Neural cell (in vitro differentiated cells): Measurements from ENCODE around the gene NCAM1. TPM values are rescaled to one million over a fixed set of nuclear protein-coding genes. Genes with fewer than 3 reads are reported as not detected.

Experiments used
- H2AFZ ChIP-seq: fragments of 200-600, 300-800 bp; sonication (generic), shearing (Covaris generic); 2 replicates; pipeline ENCODE4 v1.6.0; 2014; ENCODE audit warnings: low read depth, mild to moderate bottlenecking, antibody characterized with exemption, low read length, moderate library complexity
- H3F3A ChIP-seq: fragments of 200-600 bp; shearing (Covaris generic); 2 replicates; pipeline ENCODE4 v1.6.1; 2016; ENCODE audit warnings: mild to moderate bottlenecking, moderate library complexity, mixed read lengths, antibody characterized with exemption, low read length; ENCODE audit not compliant: insufficient read depth, poor library complexity, severe bottlenecking
- H3K27ac ChIP-seq: fragments of 200-600, 300-800 bp; sonication (generic), shearing (Covaris generic); 2 replicates; pipeline ENCODE4 v1.5.1; 2014; ENCODE audit warnings: mild to moderate bottlenecking, low read length, moderate library complexity
- H3K27me3 ChIP-seq: fragments of 300-800, 200-600 bp; sonication (generic), shearing (Covaris generic); 2 replicates; pipeline ENCODE4 v1.6.0; 2014; ENCODE audit warnings: mild to moderate bottlenecking, low read depth, low read length, moderate library complexity; ENCODE audit not compliant: insufficient read depth
- H3K36me3 ChIP-seq: fragments of 300-800, 200-600 bp; sonication (generic), shearing (Covaris generic); 2 replicates; pipeline ENCODE4 v1.5.1; 2014; ENCODE audit warnings: mild to moderate bottlenecking, antibody characterized with exemption, low read length, moderate library complexity; ENCODE audit not compliant: insufficient read depth
- H3K4me2 ChIP-seq: fragments of 300-800, 200-600 bp; sonication (generic), shearing (Covaris generic); 2 replicates; pipeline ENCODE4 v1.6.0; 2014; ENCODE audit warnings: mild to moderate bottlenecking, low read length
- H3K4me3 ChIP-seq: fragments of 300-800, 200-600 bp; sonication (generic), shearing (Covaris generic); 2 replicates; pipeline ENCODE4 v1.5.1; 2014; ENCODE audit warnings: mild to moderate bottlenecking, low read length, moderate library complexity
- H3K79me2 ChIP-seq: fragments of 200-600 bp; shearing (Covaris generic); replicated peaks from 2 replicates; pipeline ENCODE4 v1.6.0; 2014; ENCODE audit warnings: mild to moderate bottlenecking, low read length, moderate library complexity; ENCODE audit not compliant: insufficient read depth
- H3K9ac ChIP-seq: fragments of 300-800, 200-600 bp; sonication (generic), shearing (Covaris generic); 2 replicates; pipeline ENCODE4 v1.6.1; 2016; ENCODE audit warnings: mild to moderate bottlenecking, low read length, mixed read lengths
- H3K9me2 ChIP-seq: fragments of 200-600 bp; shearing (Covaris generic); 2 replicates; pipeline ENCODE4 v1.6.1; 2016; ENCODE audit warnings: mild to moderate bottlenecking, low read length, mixed read lengths; ENCODE audit not compliant: insufficient read depth
- H3K9me3 ChIP-seq: fragments of 200-600, 300-800 bp; sonication (generic), shearing (Covaris generic); 2 replicates; pipeline ENCODE4 v1.6.1; 2016; ENCODE audit warnings: mild to moderate bottlenecking, mixed run types, low read length, moderate library complexity, mixed read lengths
- H4K20me1 ChIP-seq: fragments of 200-600 bp; shearing (Covaris generic); 2 replicates; pipeline ENCODE4 v1.6.1; 2016; ENCODE audit warnings: mild to moderate bottlenecking, mixed run types; ENCODE audit not compliant: insufficient read depth
- CTCF ChIP-seq: fragments of 450-650 bp; IDR thresholded peaks from 2 replicates; pipeline ENCODE4 v1.5.1; 2014; ENCODE audit warnings: antibody characterized with exemption, mild to moderate bottlenecking, moderate library complexity; ENCODE audit not compliant: poor library complexity, severe bottlenecking
- EP300 ChIP-seq: fragments of 450-650 bp; conservative IDR thresholded peaks from 2 replicates; pipeline ENCODE4 v1.6.1; 2014; ENCODE audit warnings: antibody characterized with exemption, mild to moderate bottlenecking, moderate library complexity; ENCODE audit not compliant: poor library complexity, severe bottlenecking
- EZH2 ChIP-seq: fragments of 200-600, 300-800 bp; shearing (Covaris generic), sonication (generic); IDR thresholded peaks from 2 replicates; pipeline ENCODE4 v1.6.1; 2014; ENCODE audit warnings: antibody characterized with exemption, low read length, borderline replicate concordance, mild to moderate bottlenecking; ENCODE audit not compliant: insufficient read depth, poor library complexity, severe bottlenecking
- MXI1 ChIP-seq: fragments of 450-650 bp; conservative IDR thresholded peaks from 2 replicates; pipeline ENCODE4 v1.6.1; 2014; ENCODE audit warnings: antibody characterized with exemption, mild to moderate bottlenecking; ENCODE audit not compliant: poor library complexity, severe bottlenecking
- POLR2AphosphoS5 ChIP-seq: IDR thresholded peaks from 2 replicates; pipeline ENCODE4 v1.6.1; 2012
- RAD21 ChIP-seq: fragments of 450-650 bp; conservative IDR thresholded peaks from 2 replicates; pipeline ENCODE4 v1.6.1; 2014; ENCODE audit warnings: antibody characterized with exemption, mild to moderate bottlenecking, moderate library complexity
- REST ChIP-seq: IDR thresholded peaks from 2 replicates; pipeline ENCODE4 v1.6.1; 2012; ENCODE audit warnings: borderline replicate concordance
- SMC3 ChIP-seq: fragments of 450-650 bp; conservative IDR thresholded peaks from 2 replicates; pipeline ENCODE4 v1.6.1; 2014; ENCODE audit warnings: antibody characterized with exemption, mild to moderate bottlenecking, moderate library complexity; ENCODE audit not compliant: poor library complexity
- TAF1 ChIP-seq: IDR thresholded peaks from 2 replicates; pipeline ENCODE4 v1.6.1; 2012; ENCODE audit warnings: low read depth
- polyA plus RNA-seq: library from polyadenylated mRNA; depleted of rRNA; stranded (reverse); fragments of >200 nt; gene quantifications from 2 replicates; pipeline ENCODE4 v1.2.3, GENCODE V29; 2014

NCAM1 gene
- polyA plus RNA-seq, 1 donor from 2014 or later = 120 TPM

GRCh38 chr11:113147249-113147648, 186.0 kb downstream of the NCAM1 start:
- H2AFZ ChIP-seq = no peak overlapping the region
- no peak for TF ChIP-seq TAF1
- TF ChIP-seq SMC3 = no peak
- no peak for TF ChIP-seq CTCF
- TF ChIP-seq EP300 = no peak
- no peak for TF ChIP-seq MXI1
- TF ChIP-seq EZH2 = no peak
- TF ChIP-seq POLR2AphosphoS5 = no peak
- no peak for TF ChIP-seq REST
- TF ChIP-seq RAD21 = no peak
- peaks cover 1% of the 10 kb centered on the region for H4K20me1 ChIP-seq
- no peak overlapping the region for H3K4me2 ChIP-seq
- no peak overlapping the region for H3K27ac ChIP-seq
- no peaks in the 10 kb centered on the region for H3K27me3 ChIP-seq
- no peaks in the 10 kb centered on the region for H3F3A ChIP-seq
- H3K79me2 ChIP-seq = peaks cover 6% of the 10 kb centered on the region
- H3K4me3 ChIP-seq = no peak overlapping the region
- no peaks in the 10 kb centered on the region for H3K9me2 ChIP-seq
- H3K9me3 ChIP-seq = no peaks in the 10 kb centered on the region
- no peaks in the 10 kb centered on the region for H3K36me3 ChIP-seq
- H3K9ac ChIP-seq = no peak overlapping the region

- Histone ChIP-seq H3F3A (no peaks in the 10 kb centered on the region), H3K27me3 (no peaks in the 10 kb centered on the region), H2AFZ (no peak overlapping the region), H3K36me3 (no peaks in the 10 kb centered on the region), H3K27ac (no peak overlapping the region), H3K9me3 (no peaks in the 10 kb centered on the region), H3K4me3 (no peak overlapping the region), H3K9ac (no peak overlapping the region), H3K4me2 (no peak overlapping the region), H3K79me2 (peaks cover 6% of the 10 kb centered on the region), H3K9me2 (no peaks in the 10 kb centered on the region), H4K20me1 (no peaks in the 10 kb centered on the region)
- TF ChIP-seq SMC3 = no peak
These were observed 186.9 kb downstream of the NCAM1 start for GRCh38 chr11:113148076-113148475.

- H3K4me2 ChIP-seq = no peak overlapping the region
- no peak overlapping the region for H3K9ac ChIP-seq
- TF ChIP-seq CTCF (no peak), POLR2AphosphoS5 (no peak), RAD21 (no peak), EP300 (no peak), EZH2 (no peak), REST (no peak), SMC3 (no peak), MXI1 (no peak), TAF1 (no peak)
- no peaks in the 10 kb centered on the region for H3K36me3 ChIP-seq
- H3K27ac ChIP-seq = no peak overlapping the region
- H3K9me2 ChIP-seq = no peaks in the 10 kb centered on the region
- no peak overlapping the region for H3K4me3 ChIP-seq
- H3F3A ChIP-seq = no peaks in the 10 kb centered on the region
- peaks cover 6% of the 10 kb centered on the region for H3K79me2 ChIP-seq
- H3K9me3 ChIP-seq = no peaks in the 10 kb centered on the region
- H2AFZ ChIP-seq = no peak overlapping the region
- H4K20me1 ChIP-seq = no peaks in the 10 kb centered on the region
- H3K27me3 ChIP-seq = no peaks in the 10 kb centered on the region
These were observed 187.4 kb downstream of the NCAM1 start for GRCh38 chr11:113148652-113149051.
